IPS-15b (cell line): ENCODE data around the gene FAM200C.

ENCODE experiments used
- H3K27me3 ChIP-seq: one replicate; pipeline ENCODE4 v1.6.1; 2013; ENCODE audit warnings: low read length; ENCODE audit not compliant: control insufficient read depth, insufficient read depth
- H3K36me3 ChIP-seq: one replicate; pipeline ENCODE4 v1.6.1; 2013; ENCODE audit warnings: low read length; ENCODE audit not compliant: control insufficient read depth, insufficient read depth
- H3K4me1 ChIP-seq: one replicate; pipeline ENCODE4 v1.6.1; 2013; ENCODE audit warnings: mild to moderate bottlenecking, low read length; ENCODE audit not compliant: control insufficient read depth, insufficient read depth
- H3K4me3 ChIP-seq: one replicate; pipeline ENCODE4 v1.5.1; 2013; ENCODE audit warnings: low read depth, low read length
- H3K9ac ChIP-seq: one replicate; pipeline ENCODE4 v1.6.1; 2013; ENCODE audit warnings: low read depth, mild to moderate bottlenecking, low read length
- H3K9me3 ChIP-seq: one replicate; pipeline ENCODE4 v1.6.1; 2013; ENCODE audit warnings: mild to moderate bottlenecking, low read length; ENCODE audit not compliant: control insufficient read depth, insufficient read depth

Gene FAM200C

DNA sequence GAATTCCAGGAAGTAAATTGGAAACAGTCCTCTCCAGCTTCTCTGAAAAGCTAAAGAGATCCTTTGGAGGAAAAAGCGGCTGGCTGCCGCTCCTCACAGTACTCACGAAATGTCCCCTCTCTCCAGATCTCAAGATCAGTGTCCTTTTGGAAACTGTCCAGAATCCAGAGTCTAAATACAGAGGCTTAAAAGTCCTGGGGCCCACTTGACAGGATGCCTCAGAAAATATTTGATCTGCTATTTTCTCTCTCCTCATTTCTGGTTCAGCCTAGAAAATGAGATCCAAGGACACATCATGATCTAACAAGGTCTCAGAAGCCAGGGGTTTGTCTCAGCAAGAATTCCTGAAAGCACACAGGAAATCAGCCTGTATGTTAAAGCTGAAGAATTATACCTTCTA lies 36.6 kb downstream of the FAM200C start:
- no peak overlapping the region for H3K4me3 ChIP-seq
- peaks cover 3% of the 10 kb centered on the region for H3K27me3 ChIP-seq
- peaks cover 2% of the 10 kb centered on the region for H3K4me1 ChIP-seq
- no peak overlapping the region for H3K9ac ChIP-seq
- H3K36me3 ChIP-seq, result no peaks in the 10 kb centered on the region
- no peaks in the 10 kb centered on the region for H3K9me3 ChIP-seq

DNA sequence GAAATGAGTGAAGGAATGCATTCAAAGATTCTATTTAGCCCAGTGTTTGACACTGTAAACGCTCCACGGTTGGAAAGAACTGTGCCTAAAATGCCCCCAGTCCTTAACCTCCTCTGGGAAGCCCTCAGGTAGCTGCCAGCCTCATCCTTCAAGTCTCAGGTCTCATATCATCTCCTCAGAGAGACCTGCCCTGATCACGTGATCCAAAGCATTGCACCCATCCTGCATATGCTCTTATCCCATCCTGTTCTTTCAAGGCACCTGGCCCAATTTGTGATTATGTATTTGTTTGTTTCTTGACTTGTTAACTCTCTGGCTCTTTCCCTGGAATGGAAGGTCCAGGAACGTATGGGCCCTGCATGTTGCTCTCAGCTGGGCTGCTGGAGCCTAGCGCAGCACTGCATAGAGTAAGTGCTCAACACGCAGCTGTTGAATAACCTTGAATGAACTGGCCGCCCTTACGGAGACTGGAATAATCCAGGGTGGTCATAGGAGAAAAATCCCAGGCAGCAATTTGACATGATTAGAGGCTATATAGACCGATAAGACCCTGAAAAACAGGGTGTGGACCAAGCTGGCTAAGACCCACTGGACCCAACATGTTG lies 38.1 kb downstream of the FAM200C start:
- no peaks in the 10 kb centered on the region for H3K27me3 ChIP-seq
- no peak overlapping the region for H3K9ac ChIP-seq
- no peaks in the 10 kb centered on the region for H3K36me3 ChIP-seq
- H3K4me1 ChIP-seq, result peaks cover 2% of the 10 kb centered on the region
- no peak overlapping the region for H3K4me3 ChIP-seq
- H3K9me3 ChIP-seq, result no peaks in the 10 kb centered on the region

- Histone ChIP-seq H3K4me1 (peaks cover 2% of the 10 kb centered on the region), H3K27me3 (no peaks in the 10 kb centered on the region), H3K4me3 (no peak overlapping the region), H3K9ac (no peak overlapping the region), H3K9me3 (no peaks in the 10 kb centered on the region), H3K36me3 (no peaks in the 10 kb centered on the region)
These were observed 39.5 kb downstream of the FAM200C start for GRCh38 chr5:160360310-160360709.

DNA sequence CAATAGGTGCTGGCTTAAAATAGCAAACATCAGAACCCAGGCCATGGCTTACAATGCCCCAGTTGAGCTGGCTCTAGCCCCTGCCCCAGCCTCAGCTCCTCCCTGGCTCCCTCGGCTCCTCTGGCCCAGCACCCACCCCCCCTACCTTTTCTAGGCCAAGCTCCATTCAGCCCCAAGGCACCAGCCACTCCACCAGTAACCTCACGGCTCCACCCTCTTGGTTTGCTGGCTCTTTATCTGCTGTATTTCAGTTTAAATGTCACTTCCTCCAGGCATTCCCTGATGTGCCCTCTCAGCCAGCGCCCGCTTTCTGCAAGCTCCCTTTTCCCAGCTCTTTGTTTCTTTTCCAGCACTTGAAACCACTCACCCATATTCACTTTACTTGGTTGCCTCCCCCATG lies 40.0 kb downstream of the FAM200C start:
- no peak overlapping the region for H3K9ac ChIP-seq
- H3K4me3 ChIP-seq, result no peak overlapping the region

GRCh38 chr5:160359242-160359641 lies 40.6 kb downstream of the FAM200C start:
- no peaks in the 10 kb centered on the region for H3K9me3 ChIP-seq
- no peaks in the 10 kb centered on the region for H3K36me3 ChIP-seq
- no peak overlapping the region for H3K4me3 ChIP-seq
- no peak overlapping the region for H3K9ac ChIP-seq
- H3K27me3 ChIP-seq, result no peaks in the 10 kb centered on the region
- peaks cover 2% of the 10 kb centered on the region for H3K4me1 ChIP-seq

More for the DNA sequence above, 40.0 kb downstream of the FAM200C start:
- Histone ChIP-seq H3K27me3 (no peaks in the 10 kb centered on the region), H3K9me3 (no peaks in the 10 kb centered on the region), H3K4me1 (peaks cover 2% of the 10 kb centered on the region), H3K36me3 (no peaks in the 10 kb centered on the region)

GRCh38 chr5:160357861-160358411 lies 41.9 kb downstream of the FAM200C start:
- no peak overlapping the region for H3K9ac ChIP-seq
- H3K36me3 ChIP-seq, result no peaks in the 10 kb centered on the region
- no peaks in the 10 kb centered on the region for H3K9me3 ChIP-seq
- no peaks in the 10 kb centered on the region for H3K27me3 ChIP-seq
- no peak overlapping the region for H3K4me3 ChIP-seq
- H3K4me1 ChIP-seq, result peaks cover 2% of the 10 kb centered on the region

- H3K9me3 ChIP-seq, result no peaks in the 10 kb centered on the region
- no peaks in the 10 kb centered on the region for H3K27me3 ChIP-seq
- no peaks in the 10 kb centered on the region for H3K36me3 ChIP-seq
- H3K9ac ChIP-seq, result no peak overlapping the region
- peaks cover 2% of the 10 kb centered on the region for H3K4me1 ChIP-seq
- H3K4me3 ChIP-seq, result no peak overlapping the region
These were observed 42.5 kb downstream of the FAM200C start for GRCh38 chr5:160357394-160357793.

DNA sequence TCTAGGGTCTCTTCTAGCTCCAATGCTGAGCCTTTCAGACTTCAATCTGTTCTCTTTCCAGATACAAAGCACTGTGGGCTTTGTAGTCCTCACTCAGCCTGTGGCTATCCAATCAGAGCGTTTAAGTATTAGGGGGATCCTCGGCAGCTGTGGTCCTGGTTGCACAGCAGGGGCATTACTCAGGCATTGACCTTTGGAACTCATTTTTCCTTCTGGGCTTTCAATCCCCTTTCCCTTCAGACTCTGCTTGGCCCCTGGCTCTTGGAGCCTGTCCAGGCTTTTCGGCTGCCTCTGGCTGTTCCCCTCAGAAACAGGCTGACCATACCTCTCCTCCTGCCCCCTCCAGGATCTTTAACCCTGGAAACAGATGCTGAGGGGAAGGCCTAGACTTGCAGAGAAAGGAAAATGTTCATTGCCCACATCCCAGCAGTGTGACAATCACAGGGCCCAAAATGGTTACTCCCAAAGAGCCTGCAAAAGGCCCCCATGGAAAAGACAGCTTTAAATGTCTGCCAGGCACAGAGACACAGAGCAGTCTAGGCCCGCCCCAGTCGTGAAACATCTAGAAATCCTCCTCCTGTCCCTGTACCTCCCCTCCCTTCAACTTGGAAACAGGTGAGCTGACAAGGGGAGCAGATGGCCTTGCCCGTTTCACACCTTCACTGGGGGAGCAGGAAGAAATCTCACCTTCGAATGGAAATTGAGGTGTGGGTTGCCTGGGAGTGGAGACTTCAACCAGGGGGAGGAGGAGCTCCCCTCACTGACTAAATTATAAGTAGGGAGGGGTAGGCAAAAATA lies 43.1 kb downstream of the FAM200C start:
- no peaks in the 10 kb centered on the region for H3K27me3 ChIP-seq
- no peak overlapping the region for H3K9ac ChIP-seq
- H3K36me3 ChIP-seq, result no peaks in the 10 kb centered on the region
- no peak overlapping the region for H3K4me3 ChIP-seq
- peaks cover 2% of the 10 kb centered on the region for H3K4me1 ChIP-seq
- H3K9me3 ChIP-seq, result no peaks in the 10 kb centered on the region

- Histone ChIP-seq H3K36me3 (no peaks in the 10 kb centered on the region), H3K4me1 (peaks cover 2% of the 10 kb centered on the region), H3K27me3 (no peaks in the 10 kb centered on the region), H3K4me3 (no peak overlapping the region), H3K9me3 (no peaks in the 10 kb centered on the region), H3K9ac (no peak overlapping the region)
These were observed 45.2 kb downstream of the FAM200C start for GRCh38 chr5:160354666-160355065.

GRCh38 chr5:160353379-160353778 lies 46.5 kb downstream of the FAM200C start:
- Histone ChIP-seq H3K27me3 (no peaks in the 10 kb centered on the region), H3K9ac (no peak overlapping the region), H3K36me3 (no peaks in the 10 kb centered on the region), H3K4me3 (no peak overlapping the region), H3K4me1 (no peaks in the 10 kb centered on the region), H3K9me3 (no peaks in the 10 kb centered on the region)

DNA sequence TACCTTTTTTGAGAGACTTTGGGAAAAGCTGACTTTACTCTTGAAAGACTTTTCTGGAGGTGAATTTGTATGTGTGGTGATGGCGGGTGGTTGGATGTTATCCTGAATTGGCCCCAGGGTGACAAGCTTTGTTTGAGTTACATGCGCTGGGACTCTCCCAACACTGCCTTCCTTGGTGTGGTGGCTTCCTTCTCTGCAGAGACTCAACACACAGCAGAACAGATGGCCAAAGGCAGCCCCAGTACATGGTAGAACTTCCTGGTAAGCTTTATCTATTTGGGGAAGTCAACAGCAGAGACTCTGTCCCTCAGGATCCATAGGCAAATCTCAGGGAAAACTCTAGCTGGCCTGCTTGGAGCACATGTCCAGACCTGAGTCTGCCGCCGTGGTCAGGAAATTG lies 47.5 kb downstream of the FAM200C start:
- Histone ChIP-seq H3K36me3 (no peaks in the 10 kb centered on the region), H3K27me3 (no peaks in the 10 kb centered on the region), H3K4me1 (no peaks in the 10 kb centered on the region), H3K9ac (no peak overlapping the region), H3K9me3 (no peaks in the 10 kb centered on the region), H3K4me3 (no peak overlapping the region)

GRCh38 chr5:160349935-160350303 lies 49.9 kb downstream of the FAM200C start:
- H3K9me3 ChIP-seq, result no peaks in the 10 kb centered on the region
- no peak overlapping the region for H3K4me3 ChIP-seq
- no peaks in the 10 kb centered on the region for H3K36me3 ChIP-seq
- H3K9ac ChIP-seq, result no peak overlapping the region
- H3K4me1 ChIP-seq, result no peaks in the 10 kb centered on the region
- no peaks in the 10 kb centered on the region for H3K27me3 ChIP-seq
